Measurements from ENCODE around the gene RPL29.

RPL29 gene

DNA sequence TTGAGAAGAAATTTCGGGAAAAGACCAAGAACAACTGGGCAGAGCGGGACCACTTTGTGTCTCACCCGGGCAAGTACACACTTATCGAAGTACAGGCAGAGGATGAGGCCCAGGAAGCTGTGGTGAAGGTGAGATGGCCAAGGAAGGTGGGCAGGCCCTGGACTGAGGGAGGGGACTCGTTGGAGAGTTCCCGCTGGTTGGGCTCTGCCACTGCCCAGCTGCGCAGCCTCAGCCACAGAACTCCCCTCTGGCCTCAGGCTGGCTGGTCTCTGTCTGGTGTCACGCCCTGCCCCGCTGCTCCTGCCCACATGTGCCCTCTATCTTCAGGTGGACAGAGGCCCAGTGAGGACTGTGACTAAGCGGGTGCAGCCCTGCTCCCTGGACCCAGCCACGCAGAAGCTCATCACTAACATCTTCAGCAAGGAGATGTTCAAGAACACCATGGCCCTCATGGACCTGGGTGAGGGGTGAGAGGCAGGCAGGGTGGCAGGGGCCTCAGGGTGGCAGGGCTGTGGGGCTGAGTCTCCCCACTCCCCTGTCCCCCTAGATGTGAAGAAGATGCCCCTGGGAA is 51.2 kb downstream of the RPL29 start:
- DNase-seq, result no peak

All from CD4-positive, alpha-beta T cell treated with Interleukin-4 for 1 hour (primary cell).